ENCODE data around the gene C2orf80. TPM values are rescaled to one million over a fixed set of nuclear protein-coding genes. Genes with fewer than 3 reads are reported as not detected.
A peak's percentile ranks its signal among the peaks of the same experiment; 100 is the strongest.

Gene C2orf80
- polyA plus RNA-seq, 1 of the 3 experiments (the other 2 are of a cell fraction): not detected

- Histone ChIP-seq H3K27ac (ENCODE audit: low read depth in 2 of 2, low read length in 1 of 2) (peak overlapping the region in 1 of 2 experiments; percentile 81; a peak in 2 of 4 replicates), H3K4me3 (ENCODE audit: low read depth in 2 of 2, low read length in 1 of 2) (no peak overlapping the region), H3K4me1 (ENCODE audit: control insufficient read depth in 1 of 2, insufficient read depth in 2 of 2, low read depth in 1 of 2, low read length in 1 of 2) (peaks cover 6 to 8% of the 10 kb centered on the region in 2 experiments; a peak in 3 of 4 replicates), H3K9me3 (no peaks in the 10 kb centered on the region), H3K4me2 (peak overlapping the region; percentile 28; the same call in 1 of the 2 replicates), H3K9me2 (no peaks in the 10 kb centered on the region), H2AFZ (ENCODE audit: low read depth) (0 out of 2 replicates have a peak overlapping the region, but pooled peaks have one; percentile 41), H4K20me1 (ENCODE audit: insufficient read depth) (no peaks in the 10 kb centered on the region), H3F3A (replicated peaks; ENCODE audit: insufficient read depth) (no peaks in the 10 kb centered on the region), H3K36me3 (replicated peaks in 1 of 2; ENCODE audit: control insufficient read depth in 1 of 2, insufficient read depth in 2 of 2, low read length in 1 of 2) (no peaks in the 10 kb centered on the region), H3K9ac (no peak overlapping the region), H3K79me2 (ENCODE audit: insufficient read depth) (no peaks in the 10 kb centered on the region), H3K27me3 (ENCODE audit: insufficient read depth) (no peaks in the 10 kb centered on the region)
- DNase-seq: no peak
- WGBS (ENCODE audit: low lambda C conversion rate): 80% methylated on average over 14 of the region's 14 CpGs
- CTCF ChIA-PET: interaction anchor here (0.6 to 3.0 kb wide), 6 partner anchors 12 to 148 kb away, joined by 3 to 22 read pairs (median 3); partner anchors contain the start of gene IDH1
- TF ChIP-seq TEAD4 (IDR thresholded peaks at IDR 0.05; ENCODE audit: borderline replicate concordance, insufficient read depth) (no peak), SMC3 (IDR thresholded peaks at IDR 0.05; ENCODE audit: low read depth, low read length) (no peak), PBX3 (IDR thresholded peaks at IDR 0.05) (no peak), FOXM1 (IDR thresholded peaks at IDR 0.05; ENCODE audit: low read depth) (no peak), ZBTB33 (IDR thresholded peaks at IDR 0.05; ENCODE audit: borderline replicate concordance, low read depth) (no peak), USF2 (IDR thresholded peaks at IDR 0.05; ENCODE audit: borderline replicate concordance, low read depth, low read length) (no peak), NFIC (IDR thresholded peaks at IDR 0.05; ENCODE audit: borderline replicate concordance) (no peak), FOXJ3 (CRISPR knock-in tag; IDR thresholded peaks at IDR 0.05) (no peak), NRF1 (IDR thresholded peaks at IDR 0.05; ENCODE audit: low read depth, low read length) (no peak)
- POLR2A ChIA-PET: no interaction called here
These were observed 46.7 kb downstream of the C2orf80 start for GRCh38 chr2:208142925-208143799.
